ENCODE measurements around the gene CA12. TPM values are rescaled to one million over a fixed set of nuclear protein-coding genes. Genes with fewer than 3 reads are reported as not detected.

The CA12 gene
- total RNA-seq, 1 donor from 2014 or later = 0.27 TPM

- ATAC-seq (ENCODE audit: poor library complexity) = no peak
- DNase-seq = no peak
Observed at GRCh38 chr15:63403254-63403945, 21.8 kb upstream of the CA12 start.

GRCh38 chr15:63402498-63403253, 21.0 kb upstream of the CA12 start:
- ATAC-seq (ENCODE audit: poor library complexity) = peak; percentile 56
- no peak for DNase-seq
- intact Hi-C loops (cut with DNase I) = no loop called here

More at GRCh38 chr15:63403254-63403945, 21.8 kb upstream of the CA12 start:
- intact Hi-C loops (cut with DNase I) = no loop called here

GRCh38 chr15:63401714-63402497, 20.3 kb upstream of the CA12 start:
- no peak for ATAC-seq (ENCODE audit: poor library complexity)
- no peak for DNase-seq
- intact Hi-C loops (cut with DNase I) = no loop called here

- no peak for DNase-seq
- no peak for ATAC-seq (ENCODE audit: poor library complexity)
- intact Hi-C loops (cut with DNase I) = no loop called here
Observed at GRCh38 chr15:63401078-63401477, 19.4 kb upstream of the CA12 start.

- no peak for ATAC-seq (ENCODE audit: poor library complexity)
- no peak for DNase-seq
- intact Hi-C loops (cut with DNase I) = loop anchor here (10.0 kb wide), 1 partner anchor 234 kb away; no protein-coding TSS in a partner anchor
Observed at GRCh38 chr15:63398456-63398855, 16.8 kb upstream of the CA12 start.

- DNase-seq = no peak
- intact Hi-C loops (cut with DNase I) = loop anchor here (10.0 kb wide), 1 partner anchor 232 kb away; no protein-coding TSS in a partner anchor
Observed at GRCh38 chr15:63396152-63396928, 14.7 kb upstream of the CA12 start.

GRCh38 chr15:63395730-63396151, 14.1 kb upstream of the CA12 start:
- no peak for DNase-seq
- no peak for ATAC-seq (ENCODE audit: poor library complexity)
- intact Hi-C loops (cut with DNase I) = loop anchor here (10.0 kb wide), 1 partner anchor 231 kb away; no protein-coding TSS in a partner anchor

More at GRCh38 chr15:63396152-63396928, 14.7 kb upstream of the CA12 start:
- ATAC-seq (ENCODE audit: poor library complexity) = no peak

- no peak for DNase-seq
- intact Hi-C loops (cut with DNase I) = loop anchor here (10.0 kb wide), 1 partner anchor 228 kb away; no protein-coding TSS in a partner anchor
- ATAC-seq (ENCODE audit: poor library complexity) = no peak
Observed at GRCh38 chr15:63392361-63393009, 10.8 kb upstream of the CA12 start.

GRCh38 chr15:63391669-63392360, 10.2 kb upstream of the CA12 start:
- intact Hi-C loops (cut with DNase I) = loop anchor here (10.0 kb wide), 1 partner anchor 227 kb away; no protein-coding TSS in a partner anchor
- ATAC-seq (ENCODE audit: poor library complexity) = no peak
- DNase-seq = no peak

- ATAC-seq (ENCODE audit: poor library complexity) = peak; percentile 30
- intact Hi-C loops (cut with DNase I) = loop anchor here (10.0 kb wide), 1 partner anchor 226 kb away; no protein-coding TSS in a partner anchor
Observed at GRCh38 chr15:63390689-63391088, 9.0 kb upstream of the CA12 start.

GRCh38 chr15:63389902-63390670, 8.4 kb upstream of the CA12 start:
- peak; percentile 65 for DNase-seq

More at GRCh38 chr15:63390689-63391088, 9.0 kb upstream of the CA12 start:
- no peak for DNase-seq

GRCh38 chr15:63388511-63388910, 6.9 kb upstream of the CA12 start:
- no peak for DNase-seq
- intact Hi-C loops (cut with DNase I) = no loop called here
- peak; percentile 40 for ATAC-seq (ENCODE audit: poor library complexity)

More at GRCh38 chr15:63389902-63390670, 8.4 kb upstream of the CA12 start:
- ATAC-seq (ENCODE audit: poor library complexity) = no peak
- intact Hi-C loops (cut with DNase I) = loop anchor here (10.0 kb wide), 1 partner anchor 225 kb away; no protein-coding TSS in a partner anchor

- intact Hi-C loops (cut with DNase I) = no loop called here
- DNase-seq (no peak), ATAC-seq (ENCODE audit: poor library complexity) (peak; percentile 82)
Observed at GRCh38 chr15:63387748-63388493, 6.3 kb upstream of the CA12 start.

- intact Hi-C loops (cut with DNase I) = no loop called here
- DNase-seq (no peak), ATAC-seq (ENCODE audit: poor library complexity) (no peak)
Observed at GRCh38 chr15:63385911-63386531, 4.4 kb upstream of the CA12 start.

- intact Hi-C loops (cut with DNase I) = no loop called here
- ATAC-seq (ENCODE audit: poor library complexity) (no peak), DNase-seq (no peak)
Observed at GRCh38 chr15:63384906-63385305, 3.3 kb upstream of the CA12 start.
